Natural killer cell (primary cell): ENCODE data around the gene HNRNPF. TPM values are rescaled to one million over a fixed set of nuclear protein-coding genes. Genes with fewer than 3 reads are reported as not detected.
"Not testable (repeated sequence)": the region's sequence is repeated elsewhere in the genome, so short reads cannot be mapped to it uniquely, and the experiment has no call there.

Source experiments
- ATAC-seq, 3 donors: fragments of 150-1000 bp in 2 of 3; fragments of 200-7000 bp in 1 of 3; cut with Tn5 transposase; 1 replicate in 1 of 3; 2 replicates in 2 of 3; pipeline ENCODE4 v1.10.0; 2021; ENCODE audit warnings: mild to moderate bottlenecking in 2 of 3, moderate library complexity in 2 of 3
- DNase-seq, 2 donors: peaks; one replicate each; pipeline versions ENCODE4 v3.0.0 to v3.0.0-alpha.2; 2013 to 2021; ENCODE audit warnings: mixed read lengths in 1 of 2
- H3K27ac ChIP-seq: one replicate; pipeline ENCODE4 v1.5.1; 2013; ENCODE audit warnings: mild to moderate bottlenecking, low read length
- H3K27me3 ChIP-seq: one replicate; pipeline ENCODE4 v1.6.1; 2013; ENCODE audit warnings: low read length; ENCODE audit not compliant: control insufficient read depth, insufficient read depth
- H3K36me3 ChIP-seq: one replicate; pipeline ENCODE4 v1.6.1; 2013; ENCODE audit warnings: low read length; ENCODE audit not compliant: control insufficient read depth, insufficient read depth
- H3K4me1 ChIP-seq: one replicate; pipeline ENCODE4 v1.6.1; 2013; ENCODE audit warnings: low read length; ENCODE audit not compliant: control insufficient read depth, insufficient read depth
- H3K4me3 ChIP-seq: one replicate; pipeline ENCODE4 v1.5.1; 2013; ENCODE audit warnings: low read length
- H3K9me3 ChIP-seq: one replicate; pipeline ENCODE4 v1.6.1; 2013; ENCODE audit warnings: low read length; ENCODE audit not compliant: control insufficient read depth, insufficient read depth
- H3K27ac Mint-ChIP-seq, 2 donors: one replicate each; pipeline ENCODE4 v1.8.0; 2022; ENCODE audit warnings: mild to moderate bottlenecking in 2 of 2, mixed read lengths in 2 of 2, moderate library complexity in 1 of 2
- H3K27me3 Mint-ChIP-seq, 2 donors: one replicate each; pipeline ENCODE4 v1.8.0; 2022; ENCODE audit warnings: low read depth in 2 of 2, mixed read lengths in 2 of 2
- H3K36me3 Mint-ChIP-seq: one replicate; pipeline ENCODE4 v1.8.0; 2022; ENCODE audit warnings: mixed read lengths
- H3K4me1 Mint-ChIP-seq, 2 donors: one replicate each; pipeline ENCODE4 v1.8.0; 2022; ENCODE audit warnings: mixed read lengths in 2 of 2
- H3K4me3 Mint-ChIP-seq: one replicate; pipeline ENCODE4 v1.8.0; 2022; ENCODE audit warnings: mild to moderate bottlenecking, moderate library complexity, mixed read lengths
- H3K9me3 Mint-ChIP-seq, 2 donors: one replicate each; pipeline ENCODE4 v1.8.0; 2022; ENCODE audit warnings: mixed read lengths in 2 of 2
- CTCF ChIP-seq: fragments of 200-600 bp; IDR thresholded peaks from one replicate; pipeline ENCODE4 v1.8.0; 2022; ENCODE audit warnings: antibody characterized with exemption
- WGBS: methylation state at CpG from one replicate; pipeline ENCODE4 v1.1.7; 2013; ENCODE audit warnings: missing lambda C conversion rate; ENCODE audit not compliant: insufficient coverage; 5-methylcytosine and 5-hydroxymethylcytosine counted together
- intact Hi-C: fragments of 100-400 bp; cut with micrococcal nuclease; formaldehyde crosslinking; loops from one replicate; pipeline ENCODE4 v1.14.2; 2022
- total RNA-seq, 4 donors: library from RNA; stranded (reverse); fragments of 120-200 nt in 1 of 4; gene quantifications; one replicate each; pipeline versions ENCODE4 v1.2.3 to v1.2.4, GENCODE V29; 2013 to 2022

Gene HNRNPF
- total RNA-seq, 3 donors from 2014 or later (not counting 1 experiment from before 2014, with no cell fraction given), result 122 to 160 (median 125) TPM

DNA sequence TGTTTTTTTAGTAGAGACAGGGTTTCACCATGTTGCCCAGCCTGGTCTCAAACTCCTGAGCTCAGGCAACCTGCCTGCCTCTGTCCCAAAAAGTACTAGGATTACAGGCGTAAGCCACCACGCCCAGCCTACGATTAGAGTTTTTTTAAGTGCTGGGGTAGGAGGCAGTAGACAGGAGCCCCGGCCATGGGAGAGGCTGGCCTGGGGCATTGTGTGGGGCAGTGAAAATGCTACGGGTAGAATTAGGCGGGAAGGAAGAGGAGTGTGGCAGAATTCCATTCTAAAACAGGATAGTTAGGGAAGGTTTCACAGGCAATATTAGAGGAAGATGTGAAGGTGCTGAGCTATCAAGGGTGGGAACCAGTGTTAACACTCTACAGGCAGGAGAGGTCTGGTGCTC is 68.9 kb downstream of the HNRNPF start:
- peaks cover 25 to 30% of the 10 kb centered on the region in 2 donors for H3K27me3 Mint-ChIP-seq
- intact Hi-C loops, result loop anchor here (10.0 kb wide), 2 partner anchors 135 to 595 kb away; no protein-coding TSS in a partner anchor
- Histone ChIP-seq H3K4me1 (no peaks in the 10 kb centered on the region), H3K27me3 (no peaks in the 10 kb centered on the region), H3K36me3 (no peaks in the 10 kb centered on the region), H3K4me3 (no peak overlapping the region), H3K27ac (no peak overlapping the region), H3K9me3 (no peaks in the 10 kb centered on the region)
- no peak overlapping the region for H3K27ac Mint-ChIP-seq
- H3K4me1 Mint-ChIP-seq, result peaks cover 0 to 5% of the 10 kb centered on the region in 2 donors
- H3K36me3 Mint-ChIP-seq, result no peaks in the 10 kb centered on the region
- WGBS, result 93% methylated on average over 6 of the region's 6 CpGs
- no peak overlapping the region for H3K4me3 Mint-ChIP-seq
- DNase-seq (no peak), ATAC-seq (no peak)
- no peaks in the 10 kb centered on the region for H3K9me3 Mint-ChIP-seq
- no peak for TF ChIP-seq CTCF

DNA sequence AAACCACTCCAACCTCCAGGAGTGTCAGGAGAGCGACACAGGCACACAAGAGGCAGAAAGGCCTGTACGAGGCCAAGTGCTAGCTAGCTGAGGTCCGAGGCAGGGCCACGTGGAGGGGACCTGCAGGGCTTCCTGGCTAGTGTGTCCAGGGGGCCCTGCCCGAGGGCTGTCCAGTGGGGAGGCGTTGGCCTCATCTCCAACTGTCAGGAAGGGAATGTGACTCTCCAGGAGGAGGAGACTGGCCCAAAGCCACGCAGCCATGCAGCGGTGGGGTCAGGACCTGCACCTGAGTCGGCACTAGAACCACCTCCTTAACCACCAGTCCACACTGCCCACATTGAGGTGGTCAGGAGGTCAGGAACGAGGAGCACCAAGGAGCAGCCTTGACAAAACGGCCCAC is 69.8 kb downstream of the HNRNPF start:
- H3K27ac Mint-ChIP-seq, result peak overlapping the region in 1 of 2 donors; percentile 7
- ATAC-seq, result no peak
- H3K27ac ChIP-seq, result no peak overlapping the region
- intact Hi-C loops, result no loop called here
- peaks cover 25 to 28% of the 10 kb centered on the region in 2 donors for H3K27me3 Mint-ChIP-seq
- H3K4me3 Mint-ChIP-seq, result no peak overlapping the region
- H3K9me3 Mint-ChIP-seq, result no peaks in the 10 kb centered on the region
- no peak overlapping the region for H3K4me3 ChIP-seq
- no peaks in the 10 kb centered on the region for H3K9me3 ChIP-seq
- H3K4me1 Mint-ChIP-seq, result peaks cover 0 to 5% of the 10 kb centered on the region in 2 donors
- 72% methylated on average over 9 of the region's 11 CpGs for WGBS
- no peaks in the 10 kb centered on the region for H3K27me3 ChIP-seq
- no peaks in the 10 kb centered on the region for H3K36me3 Mint-ChIP-seq
- TF ChIP-seq CTCF, result no peak
- H3K4me1 ChIP-seq, result no peaks in the 10 kb centered on the region
- H3K36me3 ChIP-seq, result no peaks in the 10 kb centered on the region
- DNase-seq, result no peak

- no peak for TF ChIP-seq CTCF
- Mint-ChIP-seq H3K27ac (no peak overlapping the region), H3K4me3 (no peak overlapping the region), H3K9me3 (no peaks in the 10 kb centered on the region), H3K27me3 (peaks cover 25 to 27% of the 10 kb centered on the region in 2 donors), H3K4me1 (peaks cover 0 to 6% of the 10 kb centered on the region in 2 donors), H3K36me3 (no peaks in the 10 kb centered on the region)
- Histone ChIP-seq H3K4me3 (no peak overlapping the region), H3K9me3 (no peaks in the 10 kb centered on the region), H3K36me3 (no peaks in the 10 kb centered on the region), H3K27ac (no peak overlapping the region), H3K4me1 (no peaks in the 10 kb centered on the region), H3K27me3 (no peaks in the 10 kb centered on the region)
- ATAC-seq (no peak), DNase-seq (no peak)
- 86% methylated on average over 12 of the region's 12 CpGs for WGBS
- intact Hi-C loops, result no loop called here
These were observed 70.9 kb downstream of the HNRNPF start for GRCh38 chr10:43338117-43338516.

GRCh38 chr10:43337536-43337935 is 71.5 kb downstream of the HNRNPF start:
- DNase-seq, ATAC-seq, H3K27me3 ChIP-seq, H3K27ac ChIP-seq, H3K4me3 Mint-ChIP-seq, H3K36me3 Mint-ChIP-seq, H3K27ac Mint-ChIP-seq, H3K4me1 ChIP-seq, H3K4me3 ChIP-seq, H3K9me3 ChIP-seq, H3K9me3 Mint-ChIP-seq, H3K36me3 ChIP-seq, intact Hi-C loops: not testable (repeated sequence)
- Mint-ChIP-seq H3K4me1 (peaks cover 0 to 11% of the 10 kb centered on the region in 2 donors), H3K27me3 (peaks cover 25 to 27% of the 10 kb centered on the region in 2 donors)
- WGBS, result 9% methylated on average over 4 of the region's 9 CpGs
